Thoracic aorta (tissue), 2 donors: ENCODE measurements around the gene NLGN4X. TPM values are rescaled to one million over a fixed set of nuclear protein-coding genes. Genes with fewer than 3 reads are reported as not detected.

ENCODE experiments used
- ATAC-seq: fragments of 150-250 bp; one replicate; pipeline ENCODE4 v1.8.0; 2017; ENCODE audit warnings: low read depth; ENCODE audit not compliant: insufficient number of reproducible peaks, low FRiP score
- DNase-seq: peaks from one replicate; pipeline ENCODE4 v3.0.0-alpha.2; 2020; ENCODE audit warnings: low spot score
- H3K27ac ChIP-seq, 2 donors: fragments of 200-600 bp; sonication (generic); 1 replicate in 1 of 2; 2 replicates in 1 of 2; pipeline ENCODE4 v1.5.1; 2016; ENCODE audit warnings: mild to moderate bottlenecking in 2 of 2, moderate library complexity in 2 of 2
- H3K27me3 ChIP-seq: fragments of 200-600 bp; sonication (generic); replicated peaks from 2 replicates; pipeline ENCODE4 v1.6.0; 2016; ENCODE audit warnings: mild to moderate bottlenecking; ENCODE audit not compliant: insufficient read depth
- H3K36me3 ChIP-seq: fragments of 200-600 bp; sonication (generic); one replicate; pipeline ENCODE4 v1.5.1; 2016
- H3K4me1 ChIP-seq, 2 donors: fragments of 200-600 bp; sonication (generic); 1 replicate in 1 of 2; 2 replicates in 1 of 2; pipeline versions ENCODE4 v1.5.1 to v1.6.0; 2016; ENCODE audit warnings: low read depth in 2 of 2, mild to moderate bottlenecking in 1 of 2; ENCODE audit not compliant: control insufficient read depth in 1 of 2
- H3K4me3 ChIP-seq: fragments of 200-600 bp; sonication (generic); 2 replicates; pipeline ENCODE4 v1.5.1; 2016; ENCODE audit warnings: mild to moderate bottlenecking
- H3K9me3 ChIP-seq: fragments of 200-600 bp; sonication (generic); 2 replicates; pipeline ENCODE4 v1.5.1; 2016
- total RNA-seq, 2 donors: library from RNA; depleted of rRNA; stranded (reverse); fragments of >200 nt; gene quantifications; one replicate each; pipeline versions ENCODE4 v1.1.0 to v1.2.3, GENCODE V29; 2016
- TF ChIP-seq, protein P1 (sequence below): fragments of 200-600 bp; sonication (generic); IDR thresholded peaks from one replicate; pipeline ENCODE4 v1.5.1; 2019; ENCODE audit warnings: antibody characterized with exemption

Gene NLGN4X
- total RNA-seq, 2 donors from 2014 or later, result 0.95 to 2.7 TPM

DNA sequence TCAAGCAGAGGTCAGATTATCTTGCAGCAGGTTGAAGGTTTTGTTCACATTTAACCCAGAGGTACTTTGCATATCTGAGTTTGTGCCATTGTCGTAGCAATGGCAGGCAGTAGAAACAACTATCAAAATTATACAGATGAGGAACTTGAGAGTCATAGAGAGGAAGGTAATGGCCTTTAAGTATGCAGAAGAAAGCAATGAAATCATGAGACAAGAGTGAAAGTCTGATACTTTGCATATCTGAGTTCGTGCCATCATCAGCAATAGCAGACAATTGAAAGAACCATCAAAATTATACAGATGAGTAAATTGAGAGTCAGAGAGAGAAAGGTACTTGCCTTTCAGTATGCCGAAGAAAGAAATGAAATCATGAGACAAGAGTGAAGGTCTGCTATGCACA, 154.1 kb downstream of the NLGN4X start:
- no peak overlapping the region for H3K4me3 ChIP-seq
- DNase-seq, result no peak
- ATAC-seq, result no peak
- TF ChIP-seq, protein P1, sequence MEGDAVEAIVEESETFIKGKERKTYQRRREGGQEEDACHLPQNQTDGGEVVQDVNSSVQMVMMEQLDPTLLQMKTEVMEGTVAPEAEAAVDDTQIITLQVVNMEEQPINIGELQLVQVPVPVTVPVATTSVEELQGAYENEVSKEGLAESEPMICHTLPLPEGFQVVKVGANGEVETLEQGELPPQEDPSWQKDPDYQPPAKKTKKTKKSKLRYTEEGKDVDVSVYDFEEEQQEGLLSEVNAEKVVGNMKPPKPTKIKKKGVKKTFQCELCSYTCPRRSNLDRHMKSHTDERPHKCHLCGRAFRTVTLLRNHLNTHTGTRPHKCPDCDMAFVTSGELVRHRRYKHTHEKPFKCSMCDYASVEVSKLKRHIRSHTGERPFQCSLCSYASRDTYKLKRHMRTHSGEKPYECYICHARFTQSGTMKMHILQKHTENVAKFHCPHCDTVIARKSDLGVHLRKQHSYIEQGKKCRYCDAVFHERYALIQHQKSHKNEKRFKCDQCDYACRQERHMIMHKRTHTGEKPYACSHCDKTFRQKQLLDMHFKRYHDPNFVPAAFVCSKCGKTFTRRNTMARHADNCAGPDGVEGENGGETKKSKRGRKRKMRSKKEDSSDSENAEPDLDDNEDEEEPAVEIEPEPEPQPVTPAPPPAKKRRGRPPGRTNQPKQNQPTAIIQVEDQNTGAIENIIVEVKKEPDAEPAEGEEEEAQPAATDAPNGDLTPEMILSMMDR, result no peak
- no peak overlapping the region for H3K27ac ChIP-seq
- no peaks in the 10 kb centered on the region for H3K9me3 ChIP-seq
- no peaks in the 10 kb centered on the region for H3K27me3 ChIP-seq
- no peaks in the 10 kb centered on the region for H3K36me3 ChIP-seq
- no peaks in the 10 kb centered on the region for H3K4me1 ChIP-seq

DNA sequence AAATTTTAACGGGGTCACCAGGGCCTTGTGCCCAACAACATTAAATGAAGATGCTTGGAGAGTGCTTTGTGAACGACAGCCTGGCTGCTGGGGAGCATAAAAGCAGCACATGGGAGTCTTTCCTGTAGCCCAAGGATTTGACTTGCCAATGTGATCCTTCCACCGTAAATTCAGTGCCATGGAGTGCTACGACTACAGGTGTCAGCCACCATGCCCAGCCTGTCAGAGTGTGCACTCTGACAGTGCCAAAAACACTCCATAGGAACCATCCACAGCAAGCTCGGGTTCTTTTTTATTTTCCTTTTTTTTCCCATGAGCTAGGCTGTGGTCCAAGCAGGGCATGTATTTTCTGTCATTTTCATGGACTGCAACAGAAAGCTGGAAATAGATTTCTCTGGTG, 156.9 kb downstream of the NLGN4X start:
- no peak overlapping the region for H3K4me3 ChIP-seq
- ATAC-seq (no peak), DNase-seq (no peak)
- TF ChIP-seq, protein P1, result no peak
- H3K36me3 ChIP-seq, result no peaks in the 10 kb centered on the region
- H3K9me3 ChIP-seq, result no peaks in the 10 kb centered on the region
- H3K4me1 ChIP-seq, result no peaks in the 10 kb centered on the region
- H3K27ac ChIP-seq, result no peak overlapping the region
- no peaks in the 10 kb centered on the region for H3K27me3 ChIP-seq

DNA sequence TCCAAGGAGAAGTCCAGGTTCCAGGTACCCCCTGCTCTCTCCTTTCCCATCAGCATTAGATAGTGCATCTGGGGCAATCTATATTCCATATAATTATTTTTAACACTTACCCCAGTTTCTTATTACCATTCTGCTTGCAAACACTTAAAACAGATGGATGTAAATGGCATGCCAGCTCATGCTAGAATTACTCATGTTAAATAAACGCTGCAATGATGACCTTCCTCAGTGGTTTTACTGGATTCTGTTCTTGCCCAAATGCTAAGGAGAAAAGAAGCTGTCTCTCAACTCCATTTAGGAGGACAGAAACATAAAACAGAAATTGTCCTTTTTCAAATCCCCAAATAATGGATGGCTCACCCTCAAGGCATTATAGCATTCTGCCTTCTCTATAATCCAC, 161.1 kb downstream of the NLGN4X start:
- DNase-seq (no peak), ATAC-seq (no peak)
- TF ChIP-seq, protein P1, result no peak
- no peak overlapping the region for H3K4me3 ChIP-seq
- no peaks in the 10 kb centered on the region for H3K27me3 ChIP-seq
- H3K36me3 ChIP-seq, result no peaks in the 10 kb centered on the region
- no peaks in the 10 kb centered on the region for H3K4me1 ChIP-seq
- H3K27ac ChIP-seq, result no peak overlapping the region
- no peaks in the 10 kb centered on the region for H3K9me3 ChIP-seq

DNA sequence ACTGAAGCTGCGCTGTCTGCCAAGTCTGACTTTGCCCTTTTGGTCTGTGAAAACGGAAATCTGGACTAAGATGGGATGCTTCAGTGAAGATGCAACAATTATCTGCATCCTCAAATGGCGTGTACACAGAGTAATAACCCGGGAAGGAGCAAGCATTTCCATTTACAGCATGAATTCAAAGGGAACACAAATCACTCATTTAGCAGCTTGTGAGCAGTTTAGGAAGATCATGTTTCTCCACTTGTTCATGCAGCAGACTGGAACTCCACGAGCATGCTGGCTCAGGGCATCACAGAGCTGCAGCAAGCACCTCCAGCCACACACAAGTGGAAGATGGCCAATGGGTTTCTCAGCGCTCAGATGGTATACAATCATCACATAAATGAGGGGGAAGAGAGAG, 175.5 kb downstream of the NLGN4X start:
- no peak overlapping the region for H3K4me3 ChIP-seq
- no peak for DNase-seq
- ATAC-seq, result no peak
- H3K9me3 ChIP-seq, result no peaks in the 10 kb centered on the region
- no peaks in the 10 kb centered on the region for H3K4me1 ChIP-seq
- TF ChIP-seq, protein P1, result no peak
- no peaks in the 10 kb centered on the region for H3K36me3 ChIP-seq
- no peaks in the 10 kb centered on the region for H3K27me3 ChIP-seq
- no peak overlapping the region for H3K27ac ChIP-seq

DNA sequence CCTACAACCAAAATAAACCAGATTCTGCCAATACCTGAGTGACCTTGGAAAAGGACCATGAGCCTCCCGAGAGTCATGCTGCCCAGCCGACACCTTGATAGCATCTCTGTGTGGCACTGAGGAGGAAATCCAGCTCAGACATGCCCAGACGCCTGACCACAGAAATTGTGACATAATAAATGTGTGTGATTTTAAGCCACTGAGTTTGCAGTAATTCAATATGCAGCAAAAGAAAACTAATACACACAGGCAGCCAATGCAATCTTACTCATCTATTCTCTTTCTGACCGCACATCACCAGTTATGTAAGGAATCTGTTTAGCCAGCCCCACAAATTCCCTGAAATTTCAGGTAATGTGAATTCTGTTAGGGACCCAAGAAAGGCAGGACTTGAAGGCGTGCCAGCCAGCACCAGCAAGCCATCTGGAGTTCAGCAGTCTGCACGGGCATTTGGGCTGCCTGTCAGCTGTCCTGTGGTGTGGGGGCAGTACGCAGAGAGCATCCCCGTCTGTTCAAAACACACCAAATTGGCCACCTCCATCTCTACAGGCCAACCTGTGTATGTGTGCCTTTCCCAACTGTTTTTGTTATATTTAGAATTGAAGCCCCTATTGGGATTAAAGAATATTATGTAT, 176.4 kb downstream of the NLGN4X start:
- Histone ChIP-seq H3K4me1 (no peaks in the 10 kb centered on the region), H3K27ac (no peak overlapping the region), H3K4me3 (no peak overlapping the region), H3K36me3 (no peaks in the 10 kb centered on the region), H3K27me3 (no peaks in the 10 kb centered on the region), H3K9me3 (no peaks in the 10 kb centered on the region)
- ATAC-seq, result no peak
- no peak for DNase-seq
- TF ChIP-seq, protein P1, result no peak
